ENCODE measurements around the gene RERGL.

Gene RERGL

DNA sequence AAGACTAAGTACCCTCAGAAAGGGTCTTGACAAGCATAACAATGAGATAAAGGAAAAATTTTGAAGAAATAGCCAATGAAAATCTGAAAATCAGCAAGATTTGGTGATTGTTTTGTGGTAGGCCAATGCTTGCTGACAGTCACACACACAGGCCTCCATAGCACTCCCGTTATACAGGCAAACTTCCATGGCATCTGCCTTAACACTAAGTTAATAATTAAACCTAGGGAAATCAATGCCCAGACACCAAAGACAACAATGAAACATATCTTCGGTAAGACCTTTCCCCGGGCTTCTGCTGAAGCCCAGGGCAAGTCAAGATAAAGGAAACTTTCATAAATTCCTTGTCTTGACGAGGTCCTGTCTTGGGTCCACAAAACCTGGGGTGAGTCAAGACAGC is 18.6 kb upstream of the RERGL start:
- TF ChIP-seq, protein P1, sequence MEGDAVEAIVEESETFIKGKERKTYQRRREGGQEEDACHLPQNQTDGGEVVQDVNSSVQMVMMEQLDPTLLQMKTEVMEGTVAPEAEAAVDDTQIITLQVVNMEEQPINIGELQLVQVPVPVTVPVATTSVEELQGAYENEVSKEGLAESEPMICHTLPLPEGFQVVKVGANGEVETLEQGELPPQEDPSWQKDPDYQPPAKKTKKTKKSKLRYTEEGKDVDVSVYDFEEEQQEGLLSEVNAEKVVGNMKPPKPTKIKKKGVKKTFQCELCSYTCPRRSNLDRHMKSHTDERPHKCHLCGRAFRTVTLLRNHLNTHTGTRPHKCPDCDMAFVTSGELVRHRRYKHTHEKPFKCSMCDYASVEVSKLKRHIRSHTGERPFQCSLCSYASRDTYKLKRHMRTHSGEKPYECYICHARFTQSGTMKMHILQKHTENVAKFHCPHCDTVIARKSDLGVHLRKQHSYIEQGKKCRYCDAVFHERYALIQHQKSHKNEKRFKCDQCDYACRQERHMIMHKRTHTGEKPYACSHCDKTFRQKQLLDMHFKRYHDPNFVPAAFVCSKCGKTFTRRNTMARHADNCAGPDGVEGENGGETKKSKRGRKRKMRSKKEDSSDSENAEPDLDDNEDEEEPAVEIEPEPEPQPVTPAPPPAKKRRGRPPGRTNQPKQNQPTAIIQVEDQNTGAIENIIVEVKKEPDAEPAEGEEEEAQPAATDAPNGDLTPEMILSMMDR (IDR thresholded peaks at IDR 0.05; ENCODE audit: insufficient read depth, missing control alignments): no peak
- DNase-seq (ENCODE audit: insufficient read length, low spot score): no peak
- FAIRE-seq: no peak

DNA sequence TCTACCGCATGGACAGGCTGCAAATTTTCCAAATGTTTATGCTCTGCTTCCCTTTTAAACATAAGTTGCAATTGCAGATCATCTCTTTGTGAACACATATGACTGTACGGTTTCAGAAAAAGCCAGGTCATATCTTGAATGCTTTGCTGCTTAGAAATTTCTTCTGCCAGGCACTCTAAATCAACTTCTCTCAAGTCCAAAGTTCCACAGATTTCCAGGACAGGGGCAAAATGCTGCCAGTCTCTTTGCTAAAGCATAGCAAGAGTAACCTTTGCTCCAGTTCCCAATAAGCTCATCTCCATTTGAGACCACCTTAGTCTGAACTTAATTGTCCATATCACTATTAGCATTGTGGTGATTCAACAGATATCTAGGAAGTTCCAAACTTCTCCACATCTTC is 13.6 kb upstream of the RERGL start:
- TF ChIP-seq, protein P1 (IDR thresholded peaks at IDR 0.05; ENCODE audit: insufficient read depth, missing control alignments): no peak
- FAIRE-seq (no peak), DNase-seq (ENCODE audit: insufficient read length, low spot score) (no peak)

DNA sequence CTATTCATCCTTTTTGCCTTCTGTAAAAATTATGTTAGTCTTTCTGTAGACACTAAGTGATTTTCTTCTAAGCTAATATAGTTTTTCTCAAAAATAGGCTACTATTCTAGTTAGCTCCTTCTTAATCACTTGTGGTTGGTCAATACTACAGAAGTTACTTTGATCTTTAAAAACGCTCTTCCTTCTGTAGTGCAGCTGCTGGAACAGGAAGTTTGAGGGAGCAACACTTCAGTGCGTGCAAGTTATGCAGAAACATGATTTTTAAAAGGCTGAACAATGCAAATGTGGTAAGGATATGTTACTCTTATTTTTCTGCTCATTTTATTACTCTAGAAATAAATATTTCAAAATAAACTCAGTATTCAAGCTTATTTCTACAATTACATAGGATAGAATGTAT is 11.1 kb upstream of the RERGL start:
- TF ChIP-seq, protein P1 (IDR thresholded peaks at IDR 0.05; ENCODE audit: insufficient read depth, missing control alignments): no peak
- FAIRE-seq (no peak), DNase-seq (ENCODE audit: insufficient read length, low spot score) (no peak)

DNA sequence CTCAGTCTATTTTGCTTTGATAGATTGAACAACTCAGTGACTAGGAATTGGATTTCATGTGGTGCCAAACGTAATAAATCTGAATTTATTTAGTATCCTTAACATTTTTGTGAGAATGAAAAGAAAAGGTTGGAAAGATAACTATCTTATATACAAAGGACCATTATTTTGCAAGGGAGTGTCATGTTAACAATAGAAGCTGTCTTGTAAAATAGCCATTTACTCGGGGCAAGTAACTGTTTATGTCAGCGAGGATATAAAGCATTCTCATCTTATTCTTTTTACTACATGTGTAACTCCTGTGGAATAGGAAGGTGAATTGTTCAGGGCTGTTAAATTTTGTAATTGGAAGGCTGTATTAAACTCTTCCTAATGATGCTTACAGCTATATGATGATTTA is 5.9 kb downstream of the RERGL start:
- no peak for FAIRE-seq
- TF ChIP-seq, protein P1 (IDR thresholded peaks at IDR 0.05; ENCODE audit: insufficient read depth, missing control alignments): no peak
- no peak for DNase-seq (ENCODE audit: insufficient read length, low spot score)

DNA sequence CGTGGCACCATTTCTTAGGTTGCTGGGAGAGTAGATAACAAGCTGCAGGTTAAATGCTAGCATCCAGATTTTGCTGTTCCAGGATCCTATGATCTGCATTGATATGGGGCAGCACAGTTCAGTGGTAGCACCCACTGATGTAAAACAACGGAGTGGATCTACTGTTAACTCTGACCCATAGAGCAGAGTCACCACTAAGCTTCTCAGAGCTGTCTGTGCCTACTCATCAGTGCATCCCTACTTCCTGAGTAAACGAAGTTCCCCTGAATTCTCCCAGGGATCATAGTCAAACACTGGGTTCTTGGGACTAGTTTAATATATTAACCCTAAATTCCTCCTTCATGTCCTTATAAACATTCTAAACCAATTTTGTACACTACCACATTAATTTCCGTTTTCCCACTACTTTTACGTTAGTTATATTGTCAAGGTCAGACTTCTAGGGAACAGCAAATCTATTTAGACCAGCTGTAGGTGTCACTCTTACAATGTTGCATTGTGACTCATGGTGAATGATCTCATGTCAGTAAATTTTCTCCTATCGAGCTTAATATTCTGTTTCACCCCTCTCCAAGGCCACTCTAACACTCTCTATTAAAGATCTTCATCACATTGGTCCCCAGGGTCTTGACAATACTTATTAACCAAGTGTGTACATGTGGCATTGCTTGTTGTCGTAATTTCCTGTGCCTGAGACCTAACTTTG is 10.3 kb downstream of the RERGL start:
- FAIRE-seq (no peak), DNase-seq (ENCODE audit: insufficient read length, low spot score) (no peak)
- TF ChIP-seq, protein P1 (IDR thresholded peaks at IDR 0.05; ENCODE audit: insufficient read depth, missing control alignments): no peak

DNA sequence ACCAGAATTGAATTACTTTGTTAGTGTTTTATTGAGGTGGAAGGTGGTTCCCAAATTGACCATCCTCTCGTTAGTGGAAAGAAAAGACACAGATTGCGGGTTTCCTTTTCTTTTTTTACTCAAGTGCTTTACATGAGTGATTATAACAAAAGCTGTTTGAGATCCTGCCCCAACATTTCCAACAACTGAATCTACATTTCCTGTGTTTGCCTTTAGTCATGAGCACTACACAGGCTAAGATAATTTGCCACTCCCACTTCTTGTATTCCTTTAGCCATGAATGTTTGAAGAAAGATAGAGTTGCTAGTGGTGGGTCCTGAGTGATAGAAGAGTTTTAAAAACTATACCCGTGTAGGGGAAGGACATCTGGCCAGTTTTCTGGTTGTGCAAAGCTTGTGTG is 16.0 kb downstream of the RERGL start:
- DNase-seq (ENCODE audit: insufficient read length, low spot score): no peak
- FAIRE-seq: no peak
- TF ChIP-seq, protein P1 (IDR thresholded peaks at IDR 0.05; ENCODE audit: insufficient read depth, missing control alignments): no peak

DNA sequence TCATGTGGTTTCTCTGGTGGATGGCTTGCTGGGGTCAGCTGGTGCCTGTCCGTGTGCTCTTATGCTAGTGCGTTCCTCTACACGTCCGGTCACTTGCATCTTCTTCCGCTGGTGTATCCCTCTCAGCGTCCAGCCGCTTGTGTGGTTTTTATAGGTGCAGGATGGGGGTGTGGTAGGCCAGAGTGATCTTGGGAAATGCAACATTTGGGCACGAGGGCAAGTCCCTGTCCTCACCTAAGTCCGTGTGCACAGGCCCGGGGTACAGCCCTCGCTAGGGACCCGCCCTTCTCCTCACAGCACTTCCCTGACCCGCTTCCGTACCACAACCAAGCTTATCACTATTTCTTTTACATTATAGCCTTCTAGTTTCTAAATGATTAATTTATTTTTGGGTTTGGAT is 17.3 kb downstream of the RERGL start:
- FAIRE-seq (no peak), DNase-seq (ENCODE audit: insufficient read length, low spot score) (no peak)
- TF ChIP-seq, protein P1 (IDR thresholded peaks at IDR 0.05; ENCODE audit: insufficient read depth, missing control alignments): no peak

Measured in D721Med (cell line).